ENCODE measurements around the gene EXTL1.

Gene EXTL1

GRCh38 chr1:26075421-26076144 is 54.0 kb downstream of the EXTL1 start:
- DNase-seq: no peak

GRCh38 chr1:26077524-26077923 is 55.9 kb downstream of the EXTL1 start:
- no peak for DNase-seq

GRCh38 chr1:26078286-26079177 is 57.0 kb downstream of the EXTL1 start:
- no peak for DNase-seq

- DNase-seq: no peak
Measured at GRCh38 chr1:26079178-26079563, 57.6 kb downstream of the EXTL1 start.

- DNase-seq: no peak
Measured at GRCh38 chr1:26079960-26080814, 58.6 kb downstream of the EXTL1 start.

DNA sequence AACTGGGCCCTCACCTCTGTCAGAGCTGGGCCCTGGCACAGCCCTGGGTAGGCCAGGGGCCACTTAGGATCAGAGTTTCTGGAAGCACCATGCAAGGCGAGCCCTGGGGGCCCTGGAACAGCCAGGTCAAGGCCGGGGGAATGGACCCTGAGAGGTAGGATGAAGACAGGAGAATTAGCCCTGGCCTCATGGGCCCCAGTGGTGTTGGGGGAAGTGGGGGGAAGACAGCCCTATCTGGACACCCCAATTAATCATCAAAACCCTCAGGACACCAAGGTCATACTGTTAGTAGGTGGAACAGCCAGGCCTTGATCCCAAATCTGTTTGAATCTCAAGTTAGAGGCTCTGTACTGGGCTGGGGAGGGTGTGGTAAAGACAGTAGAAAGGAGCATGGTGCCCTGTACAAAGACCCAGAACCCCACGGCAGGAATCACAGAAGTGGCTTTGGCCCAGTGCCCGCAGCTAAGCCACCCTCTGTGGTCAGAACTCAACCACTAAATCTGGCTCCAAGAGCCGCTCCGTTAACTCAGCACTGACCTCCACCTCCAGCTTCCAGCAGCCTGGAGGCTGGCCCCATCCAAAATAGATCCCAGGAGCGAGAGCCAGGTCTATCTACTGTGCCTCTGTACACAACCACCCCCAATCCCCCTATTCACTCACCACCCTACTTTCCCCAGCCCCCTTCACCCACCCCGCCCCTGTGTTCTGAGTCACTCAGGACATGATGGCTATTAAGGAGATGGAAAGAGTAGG is 59.9 kb downstream of the EXTL1 start:
- DNase-seq: no peak

DNA sequence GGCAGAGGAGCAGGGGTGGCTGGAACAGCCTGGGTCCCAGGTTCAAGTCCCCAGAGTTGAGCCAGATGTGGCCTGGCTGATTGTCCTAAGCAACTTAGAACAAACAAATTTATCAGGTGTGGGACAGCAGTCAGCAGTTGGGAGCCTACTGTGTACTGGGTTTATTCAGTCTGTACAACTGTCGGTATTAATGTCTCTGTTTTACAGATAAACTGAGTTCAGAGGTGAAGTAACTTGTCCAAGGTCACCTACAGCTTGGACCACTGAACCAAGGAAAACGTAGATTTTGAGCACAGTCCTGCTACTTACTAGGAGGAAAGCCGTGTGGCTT is 60.4 kb downstream of the EXTL1 start:
- no peak for DNase-seq

DNA sequence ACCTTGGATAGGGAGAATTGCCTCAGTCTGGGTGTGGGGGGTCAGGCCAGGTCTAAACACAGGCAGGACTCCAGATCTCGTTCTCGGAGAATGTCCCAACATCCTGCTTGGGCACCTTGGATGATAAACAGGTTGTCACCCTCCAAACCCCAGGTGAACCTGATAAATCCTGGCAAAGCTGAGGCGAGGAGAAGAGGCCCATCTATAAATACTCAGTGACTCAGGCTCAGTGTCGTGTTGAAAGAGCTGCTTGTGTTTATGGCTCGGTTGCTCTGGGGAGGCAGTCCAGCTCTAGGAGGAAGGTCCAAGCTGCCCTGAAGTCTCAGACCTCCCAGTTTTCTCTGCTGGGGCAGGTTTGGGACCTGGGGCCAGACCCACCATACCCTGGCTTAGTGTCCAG is 61.6 kb downstream of the EXTL1 start:
- no peak for DNase-seq

- no peak for DNase-seq
Measured at GRCh38 chr1:26084091-26084561, 62.6 kb downstream of the EXTL1 start.

DNA sequence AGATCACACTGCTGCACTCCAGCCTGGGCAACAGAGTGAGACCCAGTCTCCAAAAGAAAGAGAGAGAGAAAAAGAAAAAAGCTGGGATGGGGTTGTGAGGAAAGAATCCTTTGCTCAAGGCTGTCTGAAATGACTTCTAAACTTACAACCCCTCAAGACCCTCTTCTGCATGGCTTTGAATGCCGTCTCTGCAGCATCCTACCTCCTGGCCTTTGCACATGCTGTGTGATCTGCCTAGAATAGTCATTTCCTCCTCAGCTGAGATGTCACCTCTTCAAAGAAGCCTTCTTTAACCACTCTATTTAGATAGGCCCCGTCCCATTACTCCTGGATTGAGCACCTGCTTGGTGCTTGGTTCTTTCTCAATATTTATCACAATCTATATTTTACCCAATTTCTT is 63.3 kb downstream of the EXTL1 start:
- no peak for DNase-seq

All from stimulated activated CD4-positive, alpha-beta T cell treated with anti-CD3 and anti-CD28 coated beads, Interleukin-2, amount 100 ng/mL, for 24 hours (primary cell).